ENCODE results near the gene COA5.

COA5 gene

GRCh38 chr2:98608116-98608961, at the start of gene COA5, which contains the start of gene UNC50:
Gene COA5 (minus strand): TSS chr2:98608512. CDS start chr2:98608405, 107 bp downstream.
Gene UNC50 (plus strand): TSS chr2:98608589. CDS start chr2:98609760, 1,171 bp downstream.
- peak; percentile 80 for DNase-seq

GRCh38 chr2:98656800-98657199, 48.5 kb upstream of the COA5 start:
- DNase-seq: no peak

- DNase-seq: no peak
These were observed 46.6 kb upstream of the COA5 start for GRCh38 chr2:98654699-98655495.

GRCh38 chr2:98650998-98651397, 42.7 kb upstream of the COA5 start:
- DNase-seq: no peak

GRCh38 chr2:98649992-98650375, 41.7 kb upstream of the COA5 start:
- DNase-seq: no peak

GRCh38 chr2:98649135-98649991, 41.1 kb upstream of the COA5 start:
- peak; percentile 43 for DNase-seq

- DNase-seq: no peak
These were observed 40.1 kb upstream of the COA5 start for GRCh38 chr2:98648451-98648850.

- DNase-seq: peak; percentile 3
These were observed 39.3 kb upstream of the COA5 start for GRCh38 chr2:98647636-98648035.

- no peak for DNase-seq
These were observed 35.3 kb upstream of the COA5 start for GRCh38 chr2:98643496-98644100.

GRCh38 chr2:98637401-98638147, 29.3 kb upstream of the COA5 start:
- no peak for DNase-seq

- no peak for DNase-seq
These were observed 26.2 kb upstream of the COA5 start for GRCh38 chr2:98634406-98635092.

GRCh38 chr2:98632351-98632750, 24.0 kb upstream of the COA5 start:
- no peak for DNase-seq

GRCh38 chr2:98623657-98624056, 15.3 kb upstream of the COA5 start:
- no peak for DNase-seq

- DNase-seq: no peak
These were observed 8.8 kb upstream of the COA5 start for GRCh38 chr2:98617149-98617548.

- DNase-seq: no peak
These were observed 7.2 kb upstream of the COA5 start for GRCh38 chr2:98615481-98615880.

GRCh38 chr2:98614024-98614739, 5.9 kb upstream of the COA5 start:
- no peak for DNase-seq

GRCh38 chr2:98608962-98609604, 771 bp upstream of the COA5 start:
- no peak for DNase-seq

GRCh38 chr2:98607741-98608115, 584 bp downstream of the COA5 start:
- DNase-seq: no peak

- DNase-seq: no peak
These were observed 1.2 kb downstream of the COA5 start for GRCh38 chr2:98607104-98607503.

GRCh38 chr2:98606431-98606830, 1.9 kb downstream of the COA5 start:
- no peak for DNase-seq

All from T1000 (cell line).